AG04450 (cell line): ENCODE results near the gene CADM1. TPM values are rescaled to one million over a fixed set of nuclear protein-coding genes. Genes with fewer than 3 reads are reported as not detected.

Experiments used
- CTCF ChIA-PET: fragments of 300-600, 350-600 bp; formaldehyde crosslinking; extraction: SDS; loops from one replicate; lab custom pipeline; 2022; ENCODE audit warnings: antibody characterized with exemption, inconsistent platforms; lab: Charles Lee
- POLR2A ChIA-PET: fragments of 350-600 bp; formaldehyde crosslinking; extraction: SDS; loops from one replicate; lab custom pipeline; 2021; ENCODE audit warnings: antibody characterized with exemption, inconsistent platforms; lab: Yijun Ruan, JAX
- DNase-seq: peaks from one replicate; pipeline ENCODE4 v3.0.0-alpha.2; 2011; ENCODE audit warnings: low read depth, low spot score
- H3K27ac ChIP-seq: one replicate; pipeline ENCODE4 v1.5.1; 2012; ENCODE audit warnings: low read depth, low read length, control low read depth
- H3K27me3 ChIP-seq: one replicate; pipeline ENCODE4 v1.6.0; 2012; ENCODE audit warnings: low read length; ENCODE audit not compliant: control insufficient read depth, insufficient read depth
- H3K4me3 ChIP-seq: 2 replicates; pipeline ENCODE4 v1.5.1; 2011; ENCODE audit warnings: mild to moderate bottlenecking, low read depth, low read length, control low read depth
- H3K9me3 ChIP-seq: 2 replicates; pipeline ENCODE4 v1.5.1; 2012; ENCODE audit warnings: low read length; ENCODE audit not compliant: control insufficient read depth, insufficient read depth
- polyA plus RNA-seq: library from polyadenylated mRNA; depleted of rRNA; stranded (reverse); fragments of >200 nt; gene quantifications from 2 replicates; pipeline ENCODE4 v1.2.3, GENCODE V29; 2011
- TF ChIP-seq, protein P1 (sequence below): IDR thresholded peaks from 2 replicates; pipeline ENCODE4 v1.5.1; 2011; ENCODE audit warnings: low read depth, low read length, control low read depth, inconsistent platforms

Gene CADM1
- polyA plus RNA-seq, 1 experiment: 70.7 TPM

DNA sequence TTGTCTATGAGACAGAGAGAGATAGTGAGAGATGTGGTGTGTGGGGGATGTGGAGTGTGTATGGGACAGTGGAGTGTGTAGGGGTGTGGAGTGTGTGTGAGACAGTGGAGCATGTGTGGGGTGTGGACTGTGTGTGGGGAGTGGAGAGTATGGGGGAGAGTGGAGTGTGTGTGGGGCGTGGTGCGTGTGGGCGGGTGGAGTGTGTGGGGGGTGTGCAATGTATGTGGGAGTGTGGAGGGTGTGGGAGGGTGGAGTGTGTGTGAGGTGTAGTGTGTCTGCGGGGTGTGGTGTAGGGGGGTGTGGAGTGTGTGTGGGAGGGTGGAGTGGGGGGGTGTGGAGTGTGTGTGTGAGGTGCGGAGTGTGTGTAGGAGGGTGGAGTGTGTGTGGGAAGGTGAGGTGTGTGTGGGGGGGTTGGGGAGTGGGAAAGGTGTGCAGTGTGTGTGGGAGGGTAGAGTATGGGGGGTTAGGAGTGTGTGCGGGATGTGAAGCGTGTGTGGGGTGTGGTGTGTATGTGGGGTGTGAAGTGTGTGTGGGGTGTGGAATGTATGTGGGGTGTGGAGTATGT lies 356.9 kb downstream of the CADM1 start:
- no peak overlapping the region for H3K4me3 ChIP-seq
- DNase-seq: no peak
- ChIA-PET CTCF (no interaction called here), POLR2A (no interaction called here)
- TF ChIP-seq, protein P1, sequence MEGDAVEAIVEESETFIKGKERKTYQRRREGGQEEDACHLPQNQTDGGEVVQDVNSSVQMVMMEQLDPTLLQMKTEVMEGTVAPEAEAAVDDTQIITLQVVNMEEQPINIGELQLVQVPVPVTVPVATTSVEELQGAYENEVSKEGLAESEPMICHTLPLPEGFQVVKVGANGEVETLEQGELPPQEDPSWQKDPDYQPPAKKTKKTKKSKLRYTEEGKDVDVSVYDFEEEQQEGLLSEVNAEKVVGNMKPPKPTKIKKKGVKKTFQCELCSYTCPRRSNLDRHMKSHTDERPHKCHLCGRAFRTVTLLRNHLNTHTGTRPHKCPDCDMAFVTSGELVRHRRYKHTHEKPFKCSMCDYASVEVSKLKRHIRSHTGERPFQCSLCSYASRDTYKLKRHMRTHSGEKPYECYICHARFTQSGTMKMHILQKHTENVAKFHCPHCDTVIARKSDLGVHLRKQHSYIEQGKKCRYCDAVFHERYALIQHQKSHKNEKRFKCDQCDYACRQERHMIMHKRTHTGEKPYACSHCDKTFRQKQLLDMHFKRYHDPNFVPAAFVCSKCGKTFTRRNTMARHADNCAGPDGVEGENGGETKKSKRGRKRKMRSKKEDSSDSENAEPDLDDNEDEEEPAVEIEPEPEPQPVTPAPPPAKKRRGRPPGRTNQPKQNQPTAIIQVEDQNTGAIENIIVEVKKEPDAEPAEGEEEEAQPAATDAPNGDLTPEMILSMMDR: no peak
- peaks cover 11% of the 10 kb centered on the region for H3K27me3 ChIP-seq
- no peaks in the 10 kb centered on the region for H3K9me3 ChIP-seq
- H3K27ac ChIP-seq: no peak overlapping the region

DNA sequence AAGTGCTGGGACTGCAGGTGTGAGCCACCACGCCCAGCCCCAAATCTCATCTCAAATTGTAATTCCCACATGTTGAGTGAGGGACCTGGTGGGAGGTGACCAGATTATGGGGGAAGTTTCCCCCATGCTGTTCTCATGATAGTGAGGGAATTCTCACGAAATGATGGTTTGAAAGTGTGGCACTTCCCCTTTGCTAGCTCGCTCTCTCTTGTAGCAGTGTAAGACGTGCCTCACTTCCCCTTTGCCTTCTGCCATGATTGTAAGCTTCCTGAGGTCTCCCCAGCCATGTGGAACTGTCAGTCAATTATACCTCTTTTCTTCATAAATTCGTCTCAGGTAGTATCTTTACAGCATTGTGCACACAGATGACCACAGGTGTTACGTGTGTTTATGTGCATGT lies 357.8 kb downstream of the CADM1 start:
- POLR2A ChIA-PET: no interaction called here

DNA sequence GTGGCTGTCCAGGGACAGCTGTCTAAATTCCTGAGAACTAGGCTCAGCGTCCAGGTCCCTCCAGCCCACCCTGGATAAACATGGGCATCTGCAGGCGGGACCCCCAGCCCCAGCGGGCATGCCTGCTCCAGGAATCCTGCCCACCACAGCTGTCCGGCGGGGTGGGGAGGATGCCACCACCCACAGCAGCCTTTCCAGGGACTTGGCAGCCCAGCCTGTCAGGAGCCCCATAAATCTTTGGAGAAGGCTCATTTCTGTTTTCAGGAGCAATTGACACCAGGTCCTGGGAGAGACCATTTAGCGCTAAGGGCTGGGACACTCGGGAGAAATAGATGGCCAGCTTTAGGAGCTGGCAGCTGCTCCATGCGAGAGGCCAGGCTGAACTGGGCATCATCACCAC lies 358.9 kb downstream of the CADM1 start:
- TF ChIP-seq, protein P1: no peak
- DNase-seq: no peak
- POLR2A ChIA-PET: no interaction called here

More for the DNA sequence above, 357.8 kb downstream of the CADM1 start:
- Histone ChIP-seq H3K27me3 (peaks cover 17% of the 10 kb centered on the region), H3K27ac (no peak overlapping the region), H3K9me3 (no peaks in the 10 kb centered on the region), H3K4me3 (no peak overlapping the region)
- DNase-seq: no peak
- CTCF ChIA-PET: no interaction called here
- TF ChIP-seq, protein P1: no peak

DNA sequence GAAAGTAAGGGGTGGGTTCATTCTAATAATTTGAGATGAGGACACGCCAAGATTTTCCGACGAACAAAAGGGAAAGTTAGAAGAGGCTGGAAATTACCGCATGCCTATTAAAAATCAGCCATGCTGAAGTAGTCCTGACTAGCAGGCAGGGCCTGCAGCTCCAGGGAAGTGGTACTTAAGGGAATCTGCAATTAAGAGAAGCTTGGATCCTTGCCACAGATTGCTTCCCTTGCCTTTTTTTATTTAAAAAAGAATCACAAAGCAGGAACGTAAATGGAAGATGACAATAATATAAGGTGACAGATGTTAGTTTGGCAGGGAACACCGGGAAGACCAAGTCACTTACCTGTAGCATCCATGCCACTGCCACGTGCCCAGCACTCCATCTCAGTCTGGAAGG lies 359.3 kb downstream of the CADM1 start:
- peaks cover 28% of the 10 kb centered on the region for H3K27me3 ChIP-seq
- no peak for DNase-seq
- ChIA-PET CTCF (no interaction called here), POLR2A (no interaction called here)
- no peak overlapping the region for H3K27ac ChIP-seq
- H3K9me3 ChIP-seq: no peaks in the 10 kb centered on the region
- no peak overlapping the region for H3K4me3 ChIP-seq
- TF ChIP-seq, protein P1: no peak

More for the DNA sequence above, 358.9 kb downstream of the CADM1 start:
- no peaks in the 10 kb centered on the region for H3K9me3 ChIP-seq
- no peak overlapping the region for H3K27ac ChIP-seq
- H3K4me3 ChIP-seq: no peak overlapping the region
- CTCF ChIA-PET: no interaction called here
- peaks cover 25% of the 10 kb centered on the region for H3K27me3 ChIP-seq

DNA sequence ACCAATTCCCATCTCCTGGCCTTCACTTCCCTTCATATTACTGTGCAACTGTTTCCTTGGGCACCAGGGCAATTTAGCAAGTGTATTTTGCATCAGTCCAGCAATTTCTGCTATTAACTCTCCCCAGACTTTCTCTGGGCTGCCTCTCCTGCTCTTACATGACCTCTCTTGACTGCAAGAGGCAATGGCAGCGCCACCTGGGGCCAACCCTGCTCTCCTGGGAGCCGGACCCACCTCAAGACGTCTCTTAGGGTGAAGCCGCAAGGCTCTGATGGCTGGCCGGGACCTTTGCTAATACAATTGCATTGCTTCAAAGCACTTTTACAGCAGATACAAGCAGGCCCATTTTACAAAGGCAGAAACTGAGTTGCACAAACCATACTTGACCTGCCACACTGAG lies 360.2 kb downstream of the CADM1 start:
- no peak for DNase-seq
- POLR2A ChIA-PET: no interaction called here
- TF ChIP-seq, protein P1: no peak
- no peak overlapping the region for H3K27ac ChIP-seq
- CTCF ChIA-PET: no interaction called here
- no peak overlapping the region for H3K4me3 ChIP-seq
- no peaks in the 10 kb centered on the region for H3K9me3 ChIP-seq
- peaks cover 28% of the 10 kb centered on the region for H3K27me3 ChIP-seq
